ENCODE data around the gene MED20.
A peak's percentile ranks its signal among the peaks of the same experiment; 100 is the strongest.
"Not testable (repeated sequence)": the region's sequence is repeated elsewhere in the genome, so short reads cannot be mapped to it uniquely, and the experiment has no call there.

Gene MED20

GRCh38 chr6:41943456-41943855, 22.5 kb upstream of the MED20 start:
- no peak for DNase-seq (ENCODE audit: low read depth in 1 of 2, low spot score in 1 of 2)
- no peaks in the 10 kb centered on the region for H3K27me3 ChIP-seq (ENCODE audit: insufficient read depth, poor library complexity, severe bottlenecking)
- no peak overlapping the region for H3K4me3 ChIP-seq (replicated peaks; ENCODE audit: insufficient read depth, low read length)
- no peak overlapping the region for H3K27ac ChIP-seq (replicated peaks)
- TF ChIP-seq SPI1 (IDR thresholded peaks at IDR 0.05; ENCODE audit: borderline replicate concordance, low read depth) (no peak), POLR2AphosphoS5 (IDR thresholded peaks at IDR 0.05; ENCODE audit: low read depth) (no peak), REST (IDR thresholded peaks at IDR 0.05; ENCODE audit: insufficient replicate concordance, low read depth) (no peak), CTCF (IDR thresholded peaks at IDR 0.05; ENCODE audit: insufficient read depth, low read length) (no peak), GABPA (IDR thresholded peaks at IDR 0.05; ENCODE audit: low read depth) (no peak)

- H3K27me3 ChIP-seq (ENCODE audit: insufficient read depth, poor library complexity, severe bottlenecking); H3K27ac ChIP-seq (replicated peaks); DNase-seq (ENCODE audit: low read depth in 1 of 2, low spot score in 1 of 2); H3K4me3 ChIP-seq (replicated peaks; ENCODE audit: insufficient read depth, low read length): not testable (repeated sequence)
These were observed 21.9 kb upstream of the MED20 start for GRCh38 chr6:41942882-41943281.

GRCh38 chr6:41942067-41942851, 21.3 kb upstream of the MED20 start:
- peak overlapping the region; percentile 94 for H3K4me3 ChIP-seq (replicated peaks; ENCODE audit: insufficient read depth, low read length)
- DNase-seq (ENCODE audit: low read depth in 1 of 2, low spot score in 1 of 2): no peak
- peak overlapping the region; percentile 60 for H3K27ac ChIP-seq (replicated peaks)
- H3K27me3 ChIP-seq (ENCODE audit: insufficient read depth, poor library complexity, severe bottlenecking): no peaks in the 10 kb centered on the region
- no peak for TF ChIP-seq REST (IDR thresholded peaks at IDR 0.05; ENCODE audit: insufficient replicate concordance, low read depth)
- no peak for TF ChIP-seq GABPA (IDR thresholded peaks at IDR 0.05; ENCODE audit: low read depth)
- TF ChIP-seq CTCF (IDR thresholded peaks at IDR 0.05; ENCODE audit: insufficient read depth, low read length): no peak
- no peak for TF ChIP-seq SPI1 (IDR thresholded peaks at IDR 0.05; ENCODE audit: borderline replicate concordance, low read depth)
- TF ChIP-seq POLR2AphosphoS5 (IDR thresholded peaks at IDR 0.05; ENCODE audit: low read depth): no peak

- Histone ChIP-seq H3K4me3 (replicated peaks; ENCODE audit: insufficient read depth, low read length) (peak within 1 kb of the TSS; percentile 94), H3K27ac (replicated peaks) (peak within 1 kb of the TSS; percentile 84), H3K27me3 (ENCODE audit: insufficient read depth, poor library complexity, severe bottlenecking) (no peaks in the 10 kb centered on the region)
- peak; percentile 88 to 93 for DNase-seq (ENCODE audit: low read depth in 1 of 2, low spot score in 1 of 2)
- TF ChIP-seq SPI1 (IDR thresholded peaks at IDR 0.05; ENCODE audit: borderline replicate concordance, low read depth): no peak
- TF ChIP-seq POLR2AphosphoS5 (IDR thresholded peaks at IDR 0.05; ENCODE audit: low read depth): peak; percentile 24; the same call in 1 of the 2 replicates
These were observed 20.5 kb upstream of the MED20 start, which contains the start of gene CCND3 for GRCh38 chr6:41941280-41942066. Gene CCND3, minus strand, starts transcription at chr6:41941808. Its CDS starts 159 bp downstream, at chr6:41941649.
